ENCODE measurements around the gene RBM7. TPM values are rescaled to one million over a fixed set of nuclear protein-coding genes. Genes with fewer than 3 reads are reported as not detected.

Gene RBM7
- total and polyA plus RNA-seq, 7 donors, result 20.5 to 36.3 (median 28.4) TPM

DNA sequence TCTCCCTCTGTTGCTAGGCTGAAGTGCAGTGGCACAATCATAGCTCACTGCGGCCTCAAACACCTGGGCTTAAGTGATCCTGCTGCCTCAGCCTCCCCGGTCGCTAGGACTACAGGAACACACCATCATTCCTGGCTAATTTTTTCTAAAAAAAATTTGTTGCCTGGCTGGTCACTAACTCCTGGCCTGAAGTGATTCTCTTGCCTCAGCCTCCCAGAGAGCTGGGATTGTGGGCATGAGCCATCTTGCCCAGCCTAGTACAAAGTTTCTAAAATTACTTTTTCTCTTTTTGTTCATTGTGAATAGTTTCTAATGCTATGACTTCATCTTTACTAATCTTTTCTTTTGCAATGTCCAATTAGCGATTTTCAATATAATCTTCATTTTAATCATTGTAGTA is 12.5 kb downstream of the RBM7 start:
- Histone ChIP-seq H3K36me3 (peaks cover 0 to 32% (median 2%) of the 10 kb centered on the region in 4 donors), H3K27me3 (no peaks in the 10 kb centered on the region), H3K4me3 (no peak overlapping the region), H3K4me1 (no peaks in the 10 kb centered on the region), H3K9me3 (no peaks in the 10 kb centered on the region), H3K27ac (no peak overlapping the region)
- 96% methylated on average over 4 of the region's 4 CpGs for WGBS, 2 donors
- no peak for DNase-seq
- TF ChIP-seq, protein P1, sequence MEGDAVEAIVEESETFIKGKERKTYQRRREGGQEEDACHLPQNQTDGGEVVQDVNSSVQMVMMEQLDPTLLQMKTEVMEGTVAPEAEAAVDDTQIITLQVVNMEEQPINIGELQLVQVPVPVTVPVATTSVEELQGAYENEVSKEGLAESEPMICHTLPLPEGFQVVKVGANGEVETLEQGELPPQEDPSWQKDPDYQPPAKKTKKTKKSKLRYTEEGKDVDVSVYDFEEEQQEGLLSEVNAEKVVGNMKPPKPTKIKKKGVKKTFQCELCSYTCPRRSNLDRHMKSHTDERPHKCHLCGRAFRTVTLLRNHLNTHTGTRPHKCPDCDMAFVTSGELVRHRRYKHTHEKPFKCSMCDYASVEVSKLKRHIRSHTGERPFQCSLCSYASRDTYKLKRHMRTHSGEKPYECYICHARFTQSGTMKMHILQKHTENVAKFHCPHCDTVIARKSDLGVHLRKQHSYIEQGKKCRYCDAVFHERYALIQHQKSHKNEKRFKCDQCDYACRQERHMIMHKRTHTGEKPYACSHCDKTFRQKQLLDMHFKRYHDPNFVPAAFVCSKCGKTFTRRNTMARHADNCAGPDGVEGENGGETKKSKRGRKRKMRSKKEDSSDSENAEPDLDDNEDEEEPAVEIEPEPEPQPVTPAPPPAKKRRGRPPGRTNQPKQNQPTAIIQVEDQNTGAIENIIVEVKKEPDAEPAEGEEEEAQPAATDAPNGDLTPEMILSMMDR (IDR thresholded peaks at IDR 0.05), result no peak
- TF ChIP-seq EP300 (IDR thresholded peaks at IDR 0.05) (no peak), POLR2AphosphoS5 (IDR thresholded peaks at IDR 0.05) (no peak), POLR2A (IDR thresholded peaks at IDR 0.05) (no peak)
- intact Hi-C loops (cut with DNase I), result no loop called here

DNA sequence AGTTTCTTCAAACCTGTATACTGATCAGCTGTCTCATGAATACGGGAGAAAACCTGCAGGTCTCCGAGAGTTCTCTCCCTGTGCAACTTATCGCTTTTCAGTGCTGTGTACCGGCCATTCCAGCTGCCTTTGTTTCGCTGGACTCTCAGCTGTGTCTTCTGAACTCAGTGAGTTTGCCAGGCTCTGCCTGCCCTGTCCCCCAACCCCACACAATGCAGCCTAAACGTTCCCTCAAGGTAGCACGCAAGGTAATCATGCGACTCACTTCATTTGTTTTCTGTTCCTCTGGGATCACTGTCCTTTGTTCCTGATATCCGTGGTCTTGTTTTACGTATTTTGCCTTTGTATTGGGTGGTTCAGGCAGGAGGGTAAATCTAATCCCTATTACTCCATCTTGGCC is 13.5 kb downstream of the RBM7 start:
- H3K36me3 ChIP-seq, result peaks cover 0 to 22% (median under 1%) of the 10 kb centered on the region in 4 donors
- intact Hi-C loops (cut with DNase I), result no loop called here
- no peak overlapping the region for H3K4me3 ChIP-seq
- DNase-seq, result no peak
- H3K27me3 ChIP-seq, result no peaks in the 10 kb centered on the region
- no peaks in the 10 kb centered on the region for H3K4me1 ChIP-seq
- no peak for TF ChIP-seq POLR2A (IDR thresholded peaks at IDR 0.05)
- TF ChIP-seq POLR2AphosphoS5 (IDR thresholded peaks at IDR 0.05), result no peak
- TF ChIP-seq EP300 (IDR thresholded peaks at IDR 0.05), result no peak
- TF ChIP-seq, protein P1 (IDR thresholded peaks at IDR 0.05), result no peak
- H3K27ac ChIP-seq, result no peak overlapping the region
- no peaks in the 10 kb centered on the region for H3K9me3 ChIP-seq
- 93 to 95% methylated on average over 10 of the region's 10 CpGs for WGBS, 2 donors

GRCh38 chr11:114416441-114416961 is 16.0 kb downstream of the RBM7 start:
- Histone ChIP-seq H3K4me1 (no peaks in the 10 kb centered on the region), H3K27me3 (no peaks in the 10 kb centered on the region), H3K9me3 (no peaks in the 10 kb centered on the region), H3K36me3 (no peaks in the 10 kb centered on the region), H3K4me3 (no peak overlapping the region), H3K27ac (no peak overlapping the region)
- DNase-seq, result no peak
- TF ChIP-seq EP300 (IDR thresholded peaks at IDR 0.05) (no peak), POLR2A (IDR thresholded peaks at IDR 0.05) (no peak), POLR2AphosphoS5 (IDR thresholded peaks at IDR 0.05) (no peak)
- TF ChIP-seq, protein P1 (IDR thresholded peaks at IDR 0.05), result no peak
- intact Hi-C loops (cut with DNase I), result no loop called here

- Histone ChIP-seq H3K36me3 (no peaks in the 10 kb centered on the region), H3K4me3 (no peak overlapping the region), H3K27me3 (no peaks in the 10 kb centered on the region), H3K4me1 (no peaks in the 10 kb centered on the region), H3K9me3 (no peaks in the 10 kb centered on the region), H3K27ac (no peak overlapping the region)
- TF ChIP-seq POLR2A (IDR thresholded peaks at IDR 0.05), result no peak
- TF ChIP-seq EP300 (IDR thresholded peaks at IDR 0.05), result no peak
- no peak for TF ChIP-seq POLR2AphosphoS5 (IDR thresholded peaks at IDR 0.05)
- TF ChIP-seq, protein P1 (IDR thresholded peaks at IDR 0.05), result no peak
- intact Hi-C loops (cut with DNase I), result no loop called here
- DNase-seq, result no peak
- 94 to 98% methylated on average over 4 of the region's 4 CpGs for WGBS, 2 donors
These were observed 25.8 kb downstream of the RBM7 start for GRCh38 chr11:114426280-114426679.

DNA sequence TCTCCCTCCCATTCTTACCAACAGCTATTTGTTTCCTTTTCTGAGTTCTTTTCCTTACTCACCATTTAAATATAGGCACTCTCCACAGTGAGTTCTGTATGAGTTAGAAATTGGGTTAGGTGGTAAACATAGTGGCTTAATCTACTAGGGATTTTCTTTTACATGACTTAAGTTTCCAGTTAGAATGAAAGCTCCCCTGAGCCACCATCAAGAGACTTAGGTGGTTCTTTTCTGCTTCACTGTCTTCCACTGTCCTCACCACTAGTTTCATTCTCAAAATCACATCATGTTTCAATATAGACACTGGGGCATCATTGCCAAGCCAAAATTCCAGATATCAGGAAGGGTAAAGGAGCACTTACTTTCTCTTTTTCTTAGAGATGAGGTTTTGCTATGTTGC is 29.8 kb downstream of the RBM7 start:
- Histone ChIP-seq H3K36me3 (no peaks in the 10 kb centered on the region), H3K27ac (no peak overlapping the region), H3K9me3 (no peaks in the 10 kb centered on the region), H3K4me1 (no peaks in the 10 kb centered on the region), H3K27me3 (no peaks in the 10 kb centered on the region), H3K4me3 (no peak overlapping the region)
- DNase-seq, result no peak
- TF ChIP-seq POLR2A (IDR thresholded peaks at IDR 0.05) (no peak), EP300 (IDR thresholded peaks at IDR 0.05) (no peak), POLR2AphosphoS5 (IDR thresholded peaks at IDR 0.05) (no peak)
- TF ChIP-seq, protein P1 (IDR thresholded peaks at IDR 0.05), result no peak
- intact Hi-C loops (cut with DNase I), result no loop called here

All from sigmoid colon (tissue), 7 donors.